ENCODE data around the gene ZMIZ1.

DNA sequence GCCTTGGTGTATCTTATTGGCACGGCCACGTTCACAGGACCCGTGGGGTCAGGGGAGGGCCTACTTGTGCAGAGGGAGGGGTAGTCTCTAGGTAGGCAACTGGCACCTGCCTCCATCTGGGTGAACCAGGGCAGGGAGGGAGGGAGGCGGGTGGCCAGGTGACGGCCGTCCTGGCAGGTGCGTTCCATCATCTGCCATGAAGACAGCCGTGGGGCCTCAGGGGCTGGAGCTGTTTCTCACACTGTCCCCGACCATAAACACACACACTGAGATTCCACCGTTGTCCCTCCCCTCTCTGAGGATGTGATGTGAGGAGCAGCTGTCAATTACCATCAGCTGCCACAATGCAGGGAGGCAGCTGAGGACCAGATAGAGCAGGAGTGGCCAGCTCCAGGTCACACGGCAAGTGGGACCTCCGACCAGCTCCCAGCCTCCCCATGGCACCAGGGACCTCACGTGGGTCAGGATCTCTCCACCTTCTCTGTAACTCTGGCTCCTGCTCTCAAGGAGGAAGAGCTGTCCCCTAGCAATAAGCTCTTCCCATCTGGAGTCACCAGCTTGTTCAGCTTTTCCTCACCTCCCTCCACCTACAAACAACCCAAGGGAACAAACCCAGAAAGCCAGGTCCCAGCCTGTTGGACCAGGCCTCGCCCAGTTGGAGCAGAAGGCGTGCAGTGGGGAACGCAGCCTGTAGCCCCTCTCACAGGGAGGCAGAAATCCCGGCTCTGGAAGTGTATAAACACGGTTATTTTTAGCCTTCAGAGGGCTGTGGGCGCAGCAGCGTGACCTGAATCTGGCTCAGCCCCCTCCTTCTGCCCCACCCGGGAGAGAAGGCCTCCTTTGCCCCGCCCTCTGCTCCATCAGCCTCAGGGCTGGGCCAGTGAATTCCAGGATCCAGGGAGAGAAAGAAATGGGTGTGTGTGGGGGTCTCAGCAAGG is 33.1 kb downstream of the ZMIZ1 start:
- TF ChIP-seq, protein P1, sequence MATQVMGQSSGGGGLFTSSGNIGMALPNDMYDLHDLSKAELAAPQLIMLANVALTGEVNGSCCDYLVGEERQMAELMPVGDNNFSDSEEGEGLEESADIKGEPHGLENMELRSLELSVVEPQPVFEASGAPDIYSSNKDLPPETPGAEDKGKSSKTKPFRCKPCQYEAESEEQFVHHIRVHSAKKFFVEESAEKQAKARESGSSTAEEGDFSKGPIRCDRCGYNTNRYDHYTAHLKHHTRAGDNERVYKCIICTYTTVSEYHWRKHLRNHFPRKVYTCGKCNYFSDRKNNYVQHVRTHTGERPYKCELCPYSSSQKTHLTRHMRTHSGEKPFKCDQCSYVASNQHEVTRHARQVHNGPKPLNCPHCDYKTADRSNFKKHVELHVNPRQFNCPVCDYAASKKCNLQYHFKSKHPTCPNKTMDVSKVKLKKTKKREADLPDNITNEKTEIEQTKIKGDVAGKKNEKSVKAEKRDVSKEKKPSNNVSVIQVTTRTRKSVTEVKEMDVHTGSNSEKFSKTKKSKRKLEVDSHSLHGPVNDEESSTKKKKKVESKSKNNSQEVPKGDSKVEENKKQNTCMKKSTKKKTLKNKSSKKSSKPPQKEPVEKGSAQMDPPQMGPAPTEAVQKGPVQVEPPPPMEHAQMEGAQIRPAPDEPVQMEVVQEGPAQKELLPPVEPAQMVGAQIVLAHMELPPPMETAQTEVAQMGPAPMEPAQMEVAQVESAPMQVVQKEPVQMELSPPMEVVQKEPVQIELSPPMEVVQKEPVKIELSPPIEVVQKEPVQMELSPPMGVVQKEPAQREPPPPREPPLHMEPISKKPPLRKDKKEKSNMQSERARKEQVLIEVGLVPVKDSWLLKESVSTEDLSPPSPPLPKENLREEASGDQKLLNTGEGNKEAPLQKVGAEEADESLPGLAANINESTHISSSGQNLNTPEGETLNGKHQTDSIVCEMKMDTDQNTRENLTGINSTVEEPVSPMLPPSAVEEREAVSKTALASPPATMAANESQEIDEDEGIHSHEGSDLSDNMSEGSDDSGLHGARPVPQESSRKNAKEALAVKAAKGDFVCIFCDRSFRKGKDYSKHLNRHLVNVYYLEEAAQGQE (IDR thresholded peaks at IDR 0.05; ENCODE audit: insufficient read depth in 1 of 2, low read depth in 2 of 2, low read length in 2 of 2): no peak
- TF ChIP-seq FOXP2 (optimal IDR thresholded peaks at IDR 0.05; ENCODE audit: borderline replicate concordance, extremely low read depth, extremely low read length, insufficient read depth) (no peak), TAF1 (IDR thresholded peaks at IDR 0.05; ENCODE audit: borderline replicate concordance, insufficient read depth, low read length) (no peak)
